H9 (cell line): ENCODE results near the gene VEGFB. TPM values are rescaled to one million over a fixed set of nuclear protein-coding genes. Genes with fewer than 3 reads are reported as not detected.

ENCODE experiments used
- DNase-seq: peaks from one replicate; pipeline ENCODE4 v3.0.0-alpha.2; 2017
- H2AFZ ChIP-seq: one replicate; pipeline ENCODE4 v1.6.1; 2013; ENCODE audit warnings: mild to moderate bottlenecking, low read length, control low read depth, moderate library complexity
- H2AK5ac ChIP-seq: 2 replicates; pipeline ENCODE4 v1.6.1; 2013; ENCODE audit warnings: low read length, control low read depth, mixed read lengths; ENCODE audit not compliant: insufficient read length
- H2BK120ac ChIP-seq: one replicate; pipeline ENCODE4 v1.6.1; 2013; ENCODE audit warnings: low read depth, mild to moderate bottlenecking, low read length, control low read depth, inconsistent platforms; ENCODE audit not compliant: poor library complexity, severe bottlenecking
- H2BK12ac ChIP-seq: 2 replicates; pipeline ENCODE4 v1.6.1; 2013; ENCODE audit warnings: low read length, control low read depth, mixed read lengths, low read depth; ENCODE audit not compliant: insufficient read length
- H2BK15ac ChIP-seq: 2 replicates; pipeline ENCODE4 v1.6.1; 2013; ENCODE audit warnings: low read depth, low read length, control low read depth
- H2BK20ac ChIP-seq: one replicate; pipeline ENCODE4 v1.6.1; 2013; ENCODE audit warnings: low read depth, mild to moderate bottlenecking, low read length, control low read depth, inconsistent platforms; ENCODE audit not compliant: poor library complexity, severe bottlenecking
- H2BK5ac ChIP-seq: 2 replicates; pipeline ENCODE4 v1.6.1; 2013; ENCODE audit warnings: low read length, control low read depth, mixed read lengths; ENCODE audit not compliant: insufficient read length
- H3K14ac ChIP-seq: 2 replicates; pipeline ENCODE4 v1.6.1; 2013; ENCODE audit warnings: low read length, control low read depth; ENCODE audit not compliant: insufficient read depth
- H3K18ac ChIP-seq: 2 replicates; pipeline ENCODE4 v1.6.1; 2013; ENCODE audit warnings: low read depth, mild to moderate bottlenecking, mixed read lengths, low read length, control low read depth; ENCODE audit not compliant: insufficient read length
- H3K23ac ChIP-seq: 2 replicates; pipeline ENCODE4 v1.6.1; 2013; ENCODE audit warnings: low read length, control low read depth, mixed read lengths, low read depth; ENCODE audit not compliant: insufficient read length
- H3K23me2 ChIP-seq: 2 replicates; pipeline ENCODE4 v1.6.1; 2013; ENCODE audit warnings: low read depth, mild to moderate bottlenecking, mixed read lengths, low read length, control low read depth; ENCODE audit not compliant: insufficient read length, poor library complexity, severe bottlenecking
- H3K27ac ChIP-seq: 2 replicates; pipeline ENCODE4 v1.5.1; 2013; ENCODE audit warnings: low read length, control low read depth, mixed read lengths, low read depth; ENCODE audit not compliant: insufficient read length
- H3K27me3 ChIP-seq: 2 replicates; pipeline ENCODE4 v1.6.1; 2013; ENCODE audit warnings: low read length, control low read depth, inconsistent platforms; ENCODE audit not compliant: insufficient read depth
- H3K4ac ChIP-seq: 2 replicates; pipeline ENCODE4 v1.6.1; 2013; ENCODE audit warnings: low read depth, mild to moderate bottlenecking, control low read depth, inconsistent platforms, low read length, moderate library complexity
- H3K4me1 ChIP-seq: 2 replicates; pipeline ENCODE4 v1.6.1; 2013; ENCODE audit warnings: low read length, control low read depth, inconsistent platforms; ENCODE audit not compliant: insufficient read depth
- H3K4me2 ChIP-seq: 2 replicates; pipeline ENCODE4 v1.6.1; 2013; ENCODE audit warnings: low read length, control low read depth, mixed read lengths; ENCODE audit not compliant: insufficient read length, insufficient read depth
- H3K56ac ChIP-seq: 2 replicates; pipeline ENCODE4 v1.6.1; 2013; ENCODE audit warnings: low read depth, mild to moderate bottlenecking, mixed read lengths, low read length, control low read depth; ENCODE audit not compliant: insufficient read length
- H3K79me1 ChIP-seq: 2 replicates; pipeline ENCODE4 v1.6.1; 2013; ENCODE audit warnings: low read depth, mild to moderate bottlenecking, moderate library complexity, low read length, control low read depth, inconsistent platforms; ENCODE audit not compliant: insufficient read depth, poor library complexity, severe bottlenecking
- H3K79me2 ChIP-seq: 2 replicates; pipeline ENCODE4 v1.6.1; 2013; ENCODE audit warnings: low read length, control low read depth, inconsistent platforms; ENCODE audit not compliant: insufficient read depth
- H3K9ac ChIP-seq: 2 replicates; pipeline ENCODE4 v1.6.1; 2013; ENCODE audit warnings: low read length, control low read depth, mixed read lengths; ENCODE audit not compliant: insufficient read length; ENCODE audit errors: extremely low read depth
- H3K9me3 ChIP-seq: one replicate; pipeline ENCODE4 v1.6.1; 2013; ENCODE audit warnings: low read depth, low read length, inconsistent platforms; ENCODE audit not compliant: control insufficient read depth
- H3T11ph ChIP-seq: one replicate; pipeline ENCODE4 v1.6.1; 2013; ENCODE audit warnings: mild to moderate bottlenecking, low read length, control low read depth, inconsistent platforms
- H4K20me1 ChIP-seq: one replicate; pipeline ENCODE4 v1.6.1; 2013; ENCODE audit not compliant: control insufficient read depth, insufficient read length, insufficient read depth
- H4K5ac ChIP-seq: 2 replicates; pipeline ENCODE4 v1.6.1; 2013; ENCODE audit warnings: low read depth, mild to moderate bottlenecking, mixed read lengths, low read length, control low read depth; ENCODE audit not compliant: insufficient read length
- H4K8ac ChIP-seq: replicated peaks from 2 replicates; pipeline ENCODE4 v1.6.1; 2013; ENCODE audit warnings: low read length, control low read depth, mixed read lengths, low read depth; ENCODE audit not compliant: insufficient read length
- H4K91ac ChIP-seq: 2 replicates; pipeline ENCODE4 v1.6.1; 2013; ENCODE audit warnings: low read depth, mild to moderate bottlenecking, moderate library complexity, mixed read lengths, low read length, control low read depth; ENCODE audit not compliant: insufficient read length
- H3K27ac Mint-ChIP-seq, 3 experiments: 2 replicates in 2 of 3; 3 replicates in 1 of 3; pipeline ENCODE4 v1.8.0; 2020 to 2021; ENCODE audit warnings: mixed read lengths in 3 of 3, mild to moderate bottlenecking in 1 of 3, moderate library complexity in 1 of 3
- H3K27me3 Mint-ChIP-seq: 2 replicates; pipeline ENCODE4 v1.8.0; 2021; ENCODE audit warnings: low read depth, mild to moderate bottlenecking, moderate library complexity, mixed read lengths
- H3K36me3 Mint-ChIP-seq, 3 experiments: 2 replicates in 2 of 3; 3 replicates in 1 of 3; pipeline ENCODE4 v1.8.0; 2020 to 2021; ENCODE audit warnings: low read depth in 3 of 3, mixed read lengths in 3 of 3; ENCODE audit not compliant: insufficient read depth in 1 of 3
- H3K4me1 Mint-ChIP-seq, 2 experiments: 2 replicates each; pipeline ENCODE4 v1.8.0; 2020; ENCODE audit warnings: mixed read lengths in 2 of 2
- H3K4me3 Mint-ChIP-seq, 2 experiments: 2 replicates in 1 of 2; 3 replicates in 1 of 2; pipeline ENCODE4 v1.8.0; 2020 to 2021; ENCODE audit warnings: mild to moderate bottlenecking in 2 of 2, mixed read lengths in 2 of 2, moderate library complexity in 1 of 2
- H3K9me3 Mint-ChIP-seq, 2 experiments: 2 replicates in 1 of 2; 3 replicates in 1 of 2; pipeline ENCODE4 v1.8.0; 2020; ENCODE audit warnings: mild to moderate bottlenecking in 2 of 2, mixed read lengths in 2 of 2, moderate library complexity in 1 of 2
- CTCF ChIP-seq: fragments of 200-600 bp; sonication (generic); conservative IDR thresholded peaks from 3 replicates; pipeline ENCODE4 v1.8.0; 2021; ENCODE audit warnings: antibody characterized with exemption, mild to moderate bottlenecking
- WGBS: extraction: QIAGEN DNeasy Blood & Tissue Kit; methylation state at CpG from one replicate; pipeline ENCODE4 v1.1.7; 2013; ENCODE audit warnings: missing lambda C conversion rate, low lambda C conversion rate, mixed read lengths; ENCODE audit not compliant: insufficient read length; ENCODE audit errors: extremely low coverage; 5-methylcytosine and 5-hydroxymethylcytosine counted together
- total RNA-seq: library from RNA; stranded (reverse); gene quantifications from 2 replicates; pipeline ENCODE4 v1.2.1, GENCODE V29; 2021

The VEGFB gene
- total RNA-seq, 1 experiment from 2014 or later, result 57.7 TPM

- Mint-ChIP-seq H3K9me3 (no peaks in the 10 kb centered on the region), H3K36me3 (peaks cover 13 to 45% (median 26%) of the 10 kb centered on the region in 3 experiments), H3K4me1 (peaks cover 22 to 28% of the 10 kb centered on the region in 2 experiments), H3K27ac (peak within 1 kb of the TSS; percentile 99), H3K4me3 (peak within 1 kb of the TSS; percentile 85 to 93), H3K27me3 (no peaks in the 10 kb centered on the region)
- H2BK120ac ChIP-seq, result no peak within 1 kb of the TSS
- H2BK15ac ChIP-seq, result no peak within 1 kb of the TSS
- H2BK5ac ChIP-seq, result no peak within 1 kb of the TSS
- H2BK20ac ChIP-seq, result no peak within 1 kb of the TSS
- H3K79me1 ChIP-seq, result no peaks in the 10 kb centered on the region
- H3K14ac ChIP-seq, result peak within 1 kb of the TSS; percentile 80
- no peak within 1 kb of the TSS for H3K23ac ChIP-seq
- H3K9me3 ChIP-seq, result no peaks in the 10 kb centered on the region
- H3K56ac ChIP-seq, result no peak within 1 kb of the TSS
- no peaks in the 10 kb centered on the region for H3K27me3 ChIP-seq
- peak within 1 kb of the TSS; percentile 46 for H3K9ac ChIP-seq
- no peak within 1 kb of the TSS for H3K27ac ChIP-seq
- no peaks in the 10 kb centered on the region for H3K4me1 ChIP-seq
- no peak within 1 kb of the TSS for H4K8ac ChIP-seq
- H3K4ac ChIP-seq, result no peak within 1 kb of the TSS; the same call in 1 of the 2 replicates
- H3T11ph ChIP-seq, result no peak within 1 kb of the TSS
- TF ChIP-seq CTCF, result no peak
- peak; percentile 97 for DNase-seq
- WGBS, result no CpG with 5 or more reads among the region's 58 CpGs
- peak within 1 kb of the TSS; percentile 81 for H3K4me2 ChIP-seq
- no peak within 1 kb of the TSS for H2AK5ac ChIP-seq
- peak within 1 kb of the TSS; percentile 80 for H3K18ac ChIP-seq
- no peak within 1 kb of the TSS for H4K5ac ChIP-seq
- H2AFZ ChIP-seq, result no peak within 1 kb of the TSS
- peaks cover 3% of the 10 kb centered on the region; the same call in 1 of the 2 replicates for H3K79me2 ChIP-seq
- no peak within 1 kb of the TSS for H4K91ac ChIP-seq
- no peaks in the 10 kb centered on the region for H4K20me1 ChIP-seq
- peaks cover 12% of the 10 kb centered on the region for H3K23me2 ChIP-seq
- no peak within 1 kb of the TSS for H2BK12ac ChIP-seq
These were observed 6.3 kb downstream of the VEGFB start, which contains the start of gene FKBP2 for GRCh38 chr11:64240435-64241240. Gene FKBP2 (plus strand): TSS chr11:64241095. CDS start chr11:64242388, 1,293 bp downstream.
